A673 (cell line): Measurements from ENCODE around the gene SIRPG. TPM values are rescaled to one million over a fixed set of nuclear protein-coding genes. Genes with fewer than 3 reads are reported as not detected.

Experiments used
- BruUV-seq: library from RNA; stranded (reverse); fragments of 400-500 nt; replicated peaks from 2 replicates; lab custom pipeline; 2021; lab: Mats Ljungman, UMichigan
- CTCF ChIA-PET: fragments of 300-600 bp; sonication (Branson Sonifier 250); formaldehyde crosslinking; loops from one replicate; lab custom pipeline; 2022; ENCODE audit warnings: antibody characterized with exemption; lab: Charles Lee
- POLR2A ChIA-PET: fragments of 300-600 bp; sonication (Branson Sonifier 250); formaldehyde crosslinking; loops from one replicate; lab custom pipeline; 2022; ENCODE audit warnings: antibody characterized with exemption; ENCODE audit not compliant: low non-redundant PET; lab: Charles Lee
- DNase-seq: peaks from one replicate; pipeline ENCODE4 v3.0.0-alpha.2; 2015; ENCODE audit warnings: low spot score
- H3K27ac ChIP-seq: fragments of 200-600 bp; sonication (generic); 2 replicates; pipeline ENCODE4 v1.5.1; 2016; ENCODE audit warnings: mixed run types, low read depth, mild to moderate bottlenecking, mixed read lengths, antibody characterized with exemption, low read length; ENCODE audit not compliant: poor library complexity, severe bottlenecking
- H3K27me3 ChIP-seq: fragments of 200-600 bp; sonication (generic); replicated peaks from 2 replicates; pipeline ENCODE4 v1.6.1; 2017; ENCODE audit warnings: mixed run types, low read depth, mild to moderate bottlenecking, mixed read lengths, antibody characterized with exemption, low read length; ENCODE audit not compliant: insufficient read depth, poor library complexity
- H3K36me3 ChIP-seq: fragments of 200-600 bp; sonication (generic); 2 replicates; pipeline ENCODE4 v1.6.1; 2016; ENCODE audit warnings: mixed run types, mild to moderate bottlenecking, mixed read lengths, antibody characterized with exemption, low read length; ENCODE audit not compliant: insufficient read depth, poor library complexity, severe bottlenecking
- H3K4me1 ChIP-seq: fragments of 200-600 bp; sonication (generic); 2 replicates; pipeline ENCODE4 v1.6.1; 2017; ENCODE audit warnings: mixed run types, mild to moderate bottlenecking, mixed read lengths, antibody characterized with exemption, low read length; ENCODE audit not compliant: insufficient read depth, poor library complexity, severe bottlenecking
- H3K4me3 ChIP-seq: fragments of 200-600 bp; sonication (generic); 2 replicates; pipeline ENCODE4 v1.5.1; 2016; ENCODE audit warnings: low read depth, mixed run types, mild to moderate bottlenecking, mixed read lengths, low read length; ENCODE audit not compliant: poor library complexity, severe bottlenecking
- H3K9me3 ChIP-seq: fragments of 200-600 bp; sonication (generic); 2 replicates; pipeline ENCODE4 v1.6.1; 2016; ENCODE audit warnings: mixed run types, low read depth, mild to moderate bottlenecking, mixed read lengths, antibody characterized with exemption, low read length; ENCODE audit not compliant: poor library complexity, severe bottlenecking
- EZH2 ChIP-seq: fragments of 200-600 bp; sonication (generic); IDR thresholded peaks from 2 replicates; pipeline ENCODE4 v1.6.1; 2017; ENCODE audit warnings: borderline replicate concordance, low read depth, mild to moderate bottlenecking, mixed read lengths, antibody characterized with exemption, low read length; ENCODE audit not compliant: poor library complexity, severe bottlenecking
- intact Hi-C: fragments of 100-400 bp; cut with micrococcal nuclease; formaldehyde crosslinking; loops from one replicate; pipeline ENCODE4 v1.10.0; 2022; ENCODE audit not compliant: unreplicated experiment
- total RNA-seq: library from RNA; stranded (reverse); gene quantifications from 2 replicates; pipeline ENCODE4 v1.2.3, GENCODE V29; 2021
- TF ChIP-seq, protein P1 (sequence below): fragments of 300-800, 200-600 bp; sonication (generic); conservative IDR thresholded peaks from 2 replicates; pipeline ENCODE4 v1.5.1; 2017; ENCODE audit warnings: low read depth, mild to moderate bottlenecking, antibody characterized with exemption, low read length, moderate library complexity, mixed read lengths

Gene SIRPG
- total RNA-seq, 1 experiment from 2014 or later: not detected

DNA sequence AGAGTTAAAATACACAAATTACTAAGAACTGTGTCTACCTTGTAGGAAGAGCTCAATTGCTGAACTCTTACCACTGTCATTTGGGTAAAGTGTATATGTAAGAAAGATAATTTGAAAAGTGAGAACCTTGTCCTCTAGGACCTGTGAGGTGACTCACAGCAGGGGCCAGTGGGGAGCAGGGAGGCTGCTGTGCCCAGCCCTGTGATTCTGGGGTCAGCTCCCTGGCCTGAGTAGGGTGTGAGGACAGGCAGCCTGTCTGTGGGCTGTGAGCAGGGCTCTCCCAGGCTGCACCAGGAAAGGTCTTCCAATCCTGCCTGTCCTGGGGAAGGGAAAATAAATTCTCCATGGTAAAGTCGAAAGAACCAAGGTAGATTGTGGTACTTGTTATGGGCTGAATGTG lies 27.3 kb upstream of the SIRPG start:
- Histone ChIP-seq H3K36me3 (no peaks in the 10 kb centered on the region), H3K9me3 (peaks cover 5% of the 10 kb centered on the region), H3K27ac (no peak overlapping the region), H3K4me3 (no peak overlapping the region), H3K27me3 (peaks cover 48% of the 10 kb centered on the region), H3K4me1 (no peaks in the 10 kb centered on the region)
- CTCF ChIA-PET: no interaction called here
- DNase-seq: no peak
- POLR2A ChIA-PET: no interaction called here
- intact Hi-C loops: no loop called here
- TF ChIP-seq EZH2: no peak
- TF ChIP-seq, protein P1, sequence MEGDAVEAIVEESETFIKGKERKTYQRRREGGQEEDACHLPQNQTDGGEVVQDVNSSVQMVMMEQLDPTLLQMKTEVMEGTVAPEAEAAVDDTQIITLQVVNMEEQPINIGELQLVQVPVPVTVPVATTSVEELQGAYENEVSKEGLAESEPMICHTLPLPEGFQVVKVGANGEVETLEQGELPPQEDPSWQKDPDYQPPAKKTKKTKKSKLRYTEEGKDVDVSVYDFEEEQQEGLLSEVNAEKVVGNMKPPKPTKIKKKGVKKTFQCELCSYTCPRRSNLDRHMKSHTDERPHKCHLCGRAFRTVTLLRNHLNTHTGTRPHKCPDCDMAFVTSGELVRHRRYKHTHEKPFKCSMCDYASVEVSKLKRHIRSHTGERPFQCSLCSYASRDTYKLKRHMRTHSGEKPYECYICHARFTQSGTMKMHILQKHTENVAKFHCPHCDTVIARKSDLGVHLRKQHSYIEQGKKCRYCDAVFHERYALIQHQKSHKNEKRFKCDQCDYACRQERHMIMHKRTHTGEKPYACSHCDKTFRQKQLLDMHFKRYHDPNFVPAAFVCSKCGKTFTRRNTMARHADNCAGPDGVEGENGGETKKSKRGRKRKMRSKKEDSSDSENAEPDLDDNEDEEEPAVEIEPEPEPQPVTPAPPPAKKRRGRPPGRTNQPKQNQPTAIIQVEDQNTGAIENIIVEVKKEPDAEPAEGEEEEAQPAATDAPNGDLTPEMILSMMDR: no peak
- BruUV-seq: no TSS peak

DNA sequence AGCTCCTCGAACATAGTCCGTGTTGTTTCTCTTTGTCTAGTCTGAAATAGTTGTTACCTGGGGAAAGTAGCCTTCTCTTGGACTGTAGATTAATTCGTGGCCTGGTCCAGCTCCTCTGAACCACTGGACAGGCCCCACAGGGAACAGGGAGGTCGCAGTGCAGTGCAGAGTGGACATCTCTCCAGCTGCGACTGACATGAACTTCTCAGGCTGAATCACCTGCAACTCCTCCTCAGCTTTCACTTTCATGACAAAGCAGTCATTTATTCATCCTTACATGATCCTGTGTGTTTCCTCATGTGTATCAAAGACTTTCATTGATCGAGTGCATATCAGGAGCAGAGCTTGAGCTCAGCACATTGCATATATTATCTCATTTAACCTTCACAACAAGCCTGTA lies 19.1 kb upstream of the SIRPG start:
- no peak for DNase-seq
- BruUV-seq: no TSS peak
- Histone ChIP-seq H3K4me3 (no peak overlapping the region), H3K36me3 (no peaks in the 10 kb centered on the region), H3K9me3 (no peaks in the 10 kb centered on the region), H3K27ac (no peak overlapping the region), H3K27me3 (peaks cover 25% of the 10 kb centered on the region), H3K4me1 (no peaks in the 10 kb centered on the region)
- ChIA-PET POLR2A (no interaction called here), CTCF (no interaction called here)
- TF ChIP-seq, protein P1: no peak
- no peak for TF ChIP-seq EZH2
- intact Hi-C loops: no loop called here

DNA sequence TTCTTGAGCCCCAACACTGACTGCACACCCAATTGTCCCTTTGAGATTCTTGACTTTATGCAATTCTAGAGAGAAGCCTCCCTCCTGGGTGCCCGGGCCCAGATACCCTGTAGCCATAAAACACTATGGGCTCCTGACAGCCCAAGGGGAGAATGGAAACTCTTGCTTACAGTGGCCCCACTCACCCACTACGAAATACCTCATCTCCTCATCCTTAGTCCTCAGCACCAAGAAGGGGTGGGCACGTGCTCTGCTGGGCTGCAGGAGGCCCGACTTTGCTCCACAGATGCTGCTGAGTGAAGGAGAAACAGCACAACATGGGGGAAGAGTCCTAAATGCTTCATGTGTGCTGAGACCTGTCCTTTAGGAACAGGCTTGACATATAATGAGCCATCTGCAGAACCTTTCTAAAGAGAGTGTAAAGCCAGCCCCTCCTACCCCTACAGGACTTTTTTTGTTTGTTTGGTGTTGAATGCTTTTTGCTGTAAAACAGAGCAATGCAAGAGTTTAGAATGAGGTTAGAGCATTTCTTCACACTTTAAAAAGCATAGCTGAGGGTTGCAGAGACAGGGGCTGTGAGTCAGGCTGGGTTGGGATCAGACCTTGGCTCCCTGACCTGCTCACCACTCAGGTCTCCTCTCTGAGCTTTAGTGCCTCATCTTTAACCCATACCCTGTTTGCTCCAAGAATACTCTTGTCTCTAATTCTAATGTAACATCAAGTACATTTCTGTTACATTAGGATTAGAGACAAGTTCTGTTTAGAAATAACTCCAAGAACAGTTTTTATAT lies 17.6 kb upstream of the SIRPG start:
- intact Hi-C loops: no loop called here
- H3K4me3 ChIP-seq: no peak overlapping the region
- no peaks in the 10 kb centered on the region for H3K36me3 ChIP-seq
- peaks cover 25% of the 10 kb centered on the region for H3K27me3 ChIP-seq
- no TSS peak for BruUV-seq
- ChIA-PET CTCF (no interaction called here), POLR2A (no interaction called here)
- DNase-seq: no peak
- H3K9me3 ChIP-seq: no peaks in the 10 kb centered on the region
- no peak overlapping the region for H3K27ac ChIP-seq
- TF ChIP-seq, protein P1: no peak
- TF ChIP-seq EZH2: no peak
- H3K4me1 ChIP-seq: no peaks in the 10 kb centered on the region
